ENCODE data around the gene LNX1.
A peak's percentile ranks its signal among the peaks of the same experiment; 100 is the strongest.

- TF ChIP-seq, protein P1, sequence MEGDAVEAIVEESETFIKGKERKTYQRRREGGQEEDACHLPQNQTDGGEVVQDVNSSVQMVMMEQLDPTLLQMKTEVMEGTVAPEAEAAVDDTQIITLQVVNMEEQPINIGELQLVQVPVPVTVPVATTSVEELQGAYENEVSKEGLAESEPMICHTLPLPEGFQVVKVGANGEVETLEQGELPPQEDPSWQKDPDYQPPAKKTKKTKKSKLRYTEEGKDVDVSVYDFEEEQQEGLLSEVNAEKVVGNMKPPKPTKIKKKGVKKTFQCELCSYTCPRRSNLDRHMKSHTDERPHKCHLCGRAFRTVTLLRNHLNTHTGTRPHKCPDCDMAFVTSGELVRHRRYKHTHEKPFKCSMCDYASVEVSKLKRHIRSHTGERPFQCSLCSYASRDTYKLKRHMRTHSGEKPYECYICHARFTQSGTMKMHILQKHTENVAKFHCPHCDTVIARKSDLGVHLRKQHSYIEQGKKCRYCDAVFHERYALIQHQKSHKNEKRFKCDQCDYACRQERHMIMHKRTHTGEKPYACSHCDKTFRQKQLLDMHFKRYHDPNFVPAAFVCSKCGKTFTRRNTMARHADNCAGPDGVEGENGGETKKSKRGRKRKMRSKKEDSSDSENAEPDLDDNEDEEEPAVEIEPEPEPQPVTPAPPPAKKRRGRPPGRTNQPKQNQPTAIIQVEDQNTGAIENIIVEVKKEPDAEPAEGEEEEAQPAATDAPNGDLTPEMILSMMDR (IDR thresholded peaks at IDR 0.05 in 2 of 3, conservative IDR thresholded peaks at IDR 0.05 in 1 of 3; ENCODE audit: control insufficient read depth in 2 of 3, extremely low read depth in 1 of 3, insufficient read depth in 1 of 3, low read depth in 3 of 3, low read length in 3 of 3), result peak in 1 of 3 experiments; percentile 28; a peak in 1 of 6 replicates
- TF ChIP-seq EED (IDR thresholded peaks at IDR 0.05; ENCODE audit: low read depth), result no peak
Measured at GRCh38 chr4:53620956-53621355, 29.7 kb upstream of the LNX1 start.

All from GM12878 (cell line).